Kidney (tissue), 14 donors: Measurements from ENCODE around the gene CRYBG1. TPM values are rescaled to one million over a fixed set of nuclear protein-coding genes. Genes with fewer than 3 reads are reported as not detected.

Experiments
- DNase-seq, 5 donors: peaks; one replicate each; pipeline ENCODE4 v3.0.0-alpha.2; 2013 to 2020
- FAIRE-seq: peaks from 2 replicates; lab custom pipeline; 2012; peaks lifted over from hg19 to GRCh38; lab: Jason Lieb, UNC
- H3K27ac ChIP-seq, 2 donors: one replicate each; pipeline ENCODE4 v1.7.0; 2013; ENCODE audit warnings: low read depth in 2 of 2, low read length in 2 of 2, inconsistent platforms in 1 of 2
- H3K27me3 ChIP-seq: one replicate; pipeline ENCODE4 v1.7.1; 2013; ENCODE audit warnings: low read length, inconsistent platforms; ENCODE audit not compliant: control insufficient read depth, insufficient read depth
- H3K36me3 ChIP-seq, 3 donors: one replicate each; pipeline versions ENCODE4 v1.7.0 to v1.7.1; 2013; ENCODE audit warnings: low read length in 3 of 3, control low read depth in 1 of 3, inconsistent platforms in 1 of 3; ENCODE audit not compliant: insufficient read depth in 3 of 3, control insufficient read depth in 2 of 3
- H3K4me1 ChIP-seq, 3 donors: one replicate each; pipeline versions ENCODE4 v1.7.0 to v1.7.1; 2013; ENCODE audit warnings: low read length in 3 of 3, inconsistent platforms in 1 of 3, low read depth in 1 of 3; ENCODE audit not compliant: control insufficient read depth in 2 of 3, insufficient read depth in 2 of 3
- H3K4me3 ChIP-seq, 3 donors: one replicate each; pipeline versions ENCODE4 v1.7.0 to v1.8.1; 2013; ENCODE audit warnings: low read length in 3 of 3, control low read depth in 1 of 3, inconsistent platforms in 1 of 3
- H3K9ac ChIP-seq, 3 donors: one replicate each; pipeline versions ENCODE4 v1.7.0 to v1.7.1; 2013; ENCODE audit warnings: low read length in 3 of 3, control low read depth in 1 of 3, inconsistent platforms in 1 of 3
- H3K9me3 ChIP-seq, 3 donors: one replicate each; pipeline versions ENCODE4 v1.7.0 to v1.7.1; 2013; ENCODE audit warnings: low read length in 3 of 3, control low read depth in 1 of 3, inconsistent platforms in 1 of 3; ENCODE audit not compliant: control insufficient read depth in 2 of 3, insufficient read depth in 1 of 3
- intact Hi-C: fragments of 100-400 bp; cut with DNase I; formaldehyde crosslinking; loops from one replicate; pipeline ENCODE4 v1.11.1; 2022
- polyA plus RNA-seq: library from polyadenylated mRNA; stranded (reverse); fragments of 350-450 nt; fragmentation: Illumina TruSeq; extraction: RNeasy Lipid Tissue Mini Kit (QIAGEN cat#74804); gene quantifications from one replicate; pipeline ENCODE4 v1.2.3, GENCODE V29; 2014; ENCODE audit warnings: low read depth, low replicate concordance; ENCODE audit not compliant: insufficient read depth
- total RNA-seq: library from RNA; stranded (reverse); fragmentation: NEBNext Ultra II Directional; extraction: Animal tissue kit (Norgen Biotek cat#: 25700); gene quantifications from one replicate; pipeline ENCODE4 v1.2.1, GENCODE V29; 2021
- TF ChIP-seq, protein P1 (sequence below): IDR thresholded peaks from 3 replicates; pipeline ENCODE4 v1.5.1; 2012; ENCODE audit warnings: mild to moderate bottlenecking, moderate library complexity, borderline replicate concordance; ENCODE audit not compliant: insufficient read depth; ENCODE audit errors: extremely low read depth
- donor health status: control.
- donor health status: control.
- donor health status: control.
- donor health status: control.
- donor health status: control.
- donor health status: DM: yes; HTN: yes; CAD: no.
- donor health status: Normal renal cell carcinoma (clear cell type).

CRYBG1 gene
- total and polyA plus RNA-seq, 2 donors from 2014 or later: 7.0 to 32.6 TPM

GRCh38 chr6:106611030-106611429, 250.5 kb downstream of the CRYBG1 start:
- Histone ChIP-seq H3K4me1 (no peaks in the 10 kb centered on the region), H3K27ac (no peak overlapping the region), H3K27me3 (no peaks in the 10 kb centered on the region), H3K36me3 (no peaks in the 10 kb centered on the region), H3K4me3 (no peak overlapping the region), H3K9ac (no peak overlapping the region), H3K9me3 (no peaks in the 10 kb centered on the region)
- intact Hi-C loops: no loop called here
- FAIRE-seq: no peak
- DNase-seq: no peak
- TF ChIP-seq, protein P1, sequence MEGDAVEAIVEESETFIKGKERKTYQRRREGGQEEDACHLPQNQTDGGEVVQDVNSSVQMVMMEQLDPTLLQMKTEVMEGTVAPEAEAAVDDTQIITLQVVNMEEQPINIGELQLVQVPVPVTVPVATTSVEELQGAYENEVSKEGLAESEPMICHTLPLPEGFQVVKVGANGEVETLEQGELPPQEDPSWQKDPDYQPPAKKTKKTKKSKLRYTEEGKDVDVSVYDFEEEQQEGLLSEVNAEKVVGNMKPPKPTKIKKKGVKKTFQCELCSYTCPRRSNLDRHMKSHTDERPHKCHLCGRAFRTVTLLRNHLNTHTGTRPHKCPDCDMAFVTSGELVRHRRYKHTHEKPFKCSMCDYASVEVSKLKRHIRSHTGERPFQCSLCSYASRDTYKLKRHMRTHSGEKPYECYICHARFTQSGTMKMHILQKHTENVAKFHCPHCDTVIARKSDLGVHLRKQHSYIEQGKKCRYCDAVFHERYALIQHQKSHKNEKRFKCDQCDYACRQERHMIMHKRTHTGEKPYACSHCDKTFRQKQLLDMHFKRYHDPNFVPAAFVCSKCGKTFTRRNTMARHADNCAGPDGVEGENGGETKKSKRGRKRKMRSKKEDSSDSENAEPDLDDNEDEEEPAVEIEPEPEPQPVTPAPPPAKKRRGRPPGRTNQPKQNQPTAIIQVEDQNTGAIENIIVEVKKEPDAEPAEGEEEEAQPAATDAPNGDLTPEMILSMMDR: no peak

- H3K9ac ChIP-seq: no peak overlapping the region
- H3K9me3 ChIP-seq: no peaks in the 10 kb centered on the region
- intact Hi-C loops: no loop called here
- H3K27ac ChIP-seq: no peak overlapping the region
- H3K4me1 ChIP-seq: no peaks in the 10 kb centered on the region
- H3K36me3 ChIP-seq: peaks cover 0 to 3% (median 0%) of the 10 kb centered on the region in 3 donors
- no peaks in the 10 kb centered on the region for H3K27me3 ChIP-seq
- H3K4me3 ChIP-seq: no peak overlapping the region
- FAIRE-seq (no peak), DNase-seq (no peak)
- TF ChIP-seq, protein P1: no peak
Observed at GRCh38 chr6:106612671-106613416, 252.3 kb downstream of the CRYBG1 start.

- Histone ChIP-seq H3K9ac (no peak overlapping the region), H3K4me3 (no peak overlapping the region), H3K4me1 (no peaks in the 10 kb centered on the region), H3K36me3 (peaks cover 0 to 3% (median 0%) of the 10 kb centered on the region in 3 donors), H3K27ac (no peak overlapping the region), H3K9me3 (no peaks in the 10 kb centered on the region), H3K27me3 (no peaks in the 10 kb centered on the region)
- intact Hi-C loops: no loop called here
- FAIRE-seq (no peak), DNase-seq (no peak)
- TF ChIP-seq, protein P1: no peak
Observed at GRCh38 chr6:106613590-106613989, 253.1 kb downstream of the CRYBG1 start.
